ENCODE measurements around the gene MAPKAPK2. TPM values are rescaled to one million over a fixed set of nuclear protein-coding genes. Genes with fewer than 3 reads are reported as not detected.

Gene MAPKAPK2
- total and polyA plus RNA-seq, 12 donors, result 25.3 to 129 (median 85.0) TPM

GRCh38 chr1:206706806-206707366 lies 22.2 kb downstream of the MAPKAPK2 start:
- H3K4me3 ChIP-seq, result no peak overlapping the region
- no peak for DNase-seq
- WGBS, 4 donors, result 73 to 94% (median 80%) methylated on average over 5 to 8 of the region's 8 CpGs
- TF ChIP-seq, protein P1, sequence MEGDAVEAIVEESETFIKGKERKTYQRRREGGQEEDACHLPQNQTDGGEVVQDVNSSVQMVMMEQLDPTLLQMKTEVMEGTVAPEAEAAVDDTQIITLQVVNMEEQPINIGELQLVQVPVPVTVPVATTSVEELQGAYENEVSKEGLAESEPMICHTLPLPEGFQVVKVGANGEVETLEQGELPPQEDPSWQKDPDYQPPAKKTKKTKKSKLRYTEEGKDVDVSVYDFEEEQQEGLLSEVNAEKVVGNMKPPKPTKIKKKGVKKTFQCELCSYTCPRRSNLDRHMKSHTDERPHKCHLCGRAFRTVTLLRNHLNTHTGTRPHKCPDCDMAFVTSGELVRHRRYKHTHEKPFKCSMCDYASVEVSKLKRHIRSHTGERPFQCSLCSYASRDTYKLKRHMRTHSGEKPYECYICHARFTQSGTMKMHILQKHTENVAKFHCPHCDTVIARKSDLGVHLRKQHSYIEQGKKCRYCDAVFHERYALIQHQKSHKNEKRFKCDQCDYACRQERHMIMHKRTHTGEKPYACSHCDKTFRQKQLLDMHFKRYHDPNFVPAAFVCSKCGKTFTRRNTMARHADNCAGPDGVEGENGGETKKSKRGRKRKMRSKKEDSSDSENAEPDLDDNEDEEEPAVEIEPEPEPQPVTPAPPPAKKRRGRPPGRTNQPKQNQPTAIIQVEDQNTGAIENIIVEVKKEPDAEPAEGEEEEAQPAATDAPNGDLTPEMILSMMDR (IDR thresholded peaks at IDR 0.05), result no peak
- intact Hi-C loops (cut with DNase I), result no loop called here
- no peaks in the 10 kb centered on the region for H3K36me3 ChIP-seq (replicated peaks in 1 of 2)
- peak overlapping the region in 2 of 5 donors; percentile 39 to 46 for H3K27ac ChIP-seq
- H3K9me3 ChIP-seq (replicated peaks in 1 of 3), result no peaks in the 10 kb centered on the region
- no peaks in the 10 kb centered on the region for H3K27me3 ChIP-seq
- H3K4me1 ChIP-seq (replicated peaks in 1 of 2), result peaks cover 33 to 78% of the 10 kb centered on the region in 2 donors

GRCh38 chr1:206708058-206708457 lies 23.4 kb downstream of the MAPKAPK2 start:
- 62 to 73% (median 67%) methylated on average over 2 of the region's 2 CpGs for WGBS, 4 donors
- Histone ChIP-seq H3K9me3 (replicated peaks in 1 of 3) (no peaks in the 10 kb centered on the region), H3K27ac (peak overlapping the region in 1 of 5 donors; percentile 39), H3K27me3 (no peaks in the 10 kb centered on the region), H3K36me3 (replicated peaks in 1 of 2) (no peaks in the 10 kb centered on the region), H3K4me1 (replicated peaks in 1 of 2) (peaks cover 33 to 73% of the 10 kb centered on the region in 2 donors), H3K4me3 (no peak overlapping the region)
- TF ChIP-seq POLR2A (IDR thresholded peaks at IDR 0.05), result no peak
- TF ChIP-seq, protein P1 (IDR thresholded peaks at IDR 0.05), result no peak
- peak in 1 of 7 donors; percentile 17 for DNase-seq
- intact Hi-C loops (cut with DNase I), result no loop called here

GRCh38 chr1:206708882-206709281 lies 24.2 kb downstream of the MAPKAPK2 start:
- Histone ChIP-seq H3K27me3 (no peaks in the 10 kb centered on the region), H3K9me3 (replicated peaks in 1 of 3) (no peaks in the 10 kb centered on the region), H3K27ac (no peak overlapping the region), H3K4me3 (no peak overlapping the region), H3K36me3 (replicated peaks in 1 of 2) (no peaks in the 10 kb centered on the region), H3K4me1 (replicated peaks in 1 of 2) (peaks cover 36 to 73% of the 10 kb centered on the region in 2 donors)
- peak in 1 of 7 donors; percentile 2 for DNase-seq
- intact Hi-C loops (cut with DNase I), result no loop called here
- TF ChIP-seq, protein P1 (IDR thresholded peaks at IDR 0.05), result no peak
- no peak for TF ChIP-seq POLR2A (IDR thresholded peaks at IDR 0.05)
- 40 to 60% (median 51%) methylated on average over 2 of the region's 2 CpGs for WGBS, 4 donors

DNA sequence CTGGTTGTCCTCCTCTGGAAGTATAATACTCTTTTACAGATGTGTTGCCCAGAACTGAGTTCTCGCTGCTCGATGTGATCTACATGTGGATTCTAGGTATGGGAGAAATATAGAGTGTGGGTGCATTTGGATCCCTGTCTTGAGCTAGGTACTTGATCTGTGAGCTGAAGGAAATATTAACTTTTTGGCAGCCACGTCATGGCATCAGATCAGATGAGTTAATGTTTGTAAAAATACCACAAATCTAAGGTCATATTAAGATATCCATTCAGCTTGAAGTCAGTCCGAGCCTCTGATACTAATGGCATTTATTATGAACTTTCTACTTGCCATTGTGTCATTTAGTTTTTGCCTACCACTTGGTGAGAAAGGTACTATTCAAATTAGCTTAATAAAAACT lies 24.6 kb downstream of the MAPKAPK2 start:
- 61 to 71% (median 64%) methylated on average over 4 of the region's 4 CpGs for whole genome bisulfite sequencing, 4 donors
- TF ChIP-seq, protein P1 (IDR thresholded peaks at IDR 0.05), result no peak
- no peak for TF ChIP-seq POLR2A (IDR thresholded peaks at IDR 0.05)

More for the DNA sequence above, 24.6 kb downstream of the MAPKAPK2 start:
- peak overlapping the region in 1 of 5 donors; percentile 11 for H3K27ac ChIP-seq
- no peak for DNase-seq
- H3K27me3 ChIP-seq, result no peaks in the 10 kb centered on the region
- no peaks in the 10 kb centered on the region for H3K9me3 ChIP-seq (replicated peaks in 1 of 3)
- H3K4me3 ChIP-seq, result no peak overlapping the region
- no peaks in the 10 kb centered on the region for H3K36me3 ChIP-seq (replicated peaks in 1 of 2)
- intact Hi-C loops (cut with DNase I), result no loop called here
- H3K4me1 ChIP-seq (replicated peaks in 1 of 2), result peaks cover 37 to 75% of the 10 kb centered on the region in 2 donors

Measured in adrenal gland (tissue), 12 donors.